Stimulated activated CD8-positive, alpha-beta memory T cell treated with anti-CD3 and anti-CD28 coated beads, Interleukin-7, amount 100 ng/mL, for 24 hours (primary cell): ENCODE results near the gene SLC35F4.

Experiments
- DNase-seq: peaks from one replicate; pipeline ENCODE4 v3.0.0-alpha.2; 2020; ENCODE audit warnings: low read depth

Gene SLC35F4

GRCh38 chr14:57611555-57612075 is 254.3 kb downstream of the SLC35F4 start:
- DNase-seq: no peak

- DNase-seq: no peak
Measured at GRCh38 chr14:57610631-57611030, 255.3 kb downstream of the SLC35F4 start.

GRCh38 chr14:57609192-57610075 is 256.5 kb downstream of the SLC35F4 start:
- no peak for DNase-seq

- DNase-seq: no peak
Measured at GRCh38 chr14:57607086-57607485, 258.8 kb downstream of the SLC35F4 start.

GRCh38 chr14:57583396-57583795 is 282.5 kb downstream of the SLC35F4 start:
- DNase-seq: no peak

GRCh38 chr14:57582746-57583145 is 283.1 kb downstream of the SLC35F4 start:
- no peak for DNase-seq

GRCh38 chr14:57578801-57579200 is 287.1 kb downstream of the SLC35F4 start:
- DNase-seq: no peak

- no peak for DNase-seq
Measured at GRCh38 chr14:57576498-57576897, 289.4 kb downstream of the SLC35F4 start.

- DNase-seq: no peak
Measured at GRCh38 chr14:57575482-57575881, 290.4 kb downstream of the SLC35F4 start.

- DNase-seq: no peak
Measured at GRCh38 chr14:57574617-57575288, 291.1 kb downstream of the SLC35F4 start.

- DNase-seq: no peak
Measured at GRCh38 chr14:57573173-57573572, 292.7 kb downstream of the SLC35F4 start.

GRCh38 chr14:57568554-57568953 is 297.3 kb downstream of the SLC35F4 start:
- no peak for DNase-seq

- DNase-seq: no peak
Measured at GRCh38 chr14:57567220-57567619, 298.7 kb downstream of the SLC35F4 start.

- no peak for DNase-seq
Measured at GRCh38 chr14:57560681-57561080, 305.2 kb downstream of the SLC35F4 start.

GRCh38 chr14:57559576-57559975 is 306.3 kb downstream of the SLC35F4 start:
- DNase-seq: no peak

- DNase-seq: no peak
Measured at GRCh38 chr14:57549765-57550420, 316.0 kb downstream of the SLC35F4 start.

- DNase-seq: no peak
Measured at GRCh38 chr14:57549016-57549564, 316.8 kb downstream of the SLC35F4 start.

- DNase-seq: no peak
Measured at GRCh38 chr14:57547131-57547530, 318.8 kb downstream of the SLC35F4 start.

- DNase-seq: no peak
Measured at GRCh38 chr14:57533214-57533613, 332.7 kb downstream of the SLC35F4 start.

GRCh38 chr14:57530571-57530970 is 335.3 kb downstream of the SLC35F4 start:
- no peak for DNase-seq

GRCh38 chr14:57526942-57527341 is 338.9 kb downstream of the SLC35F4 start:
- DNase-seq: no peak

- no peak for DNase-seq
Measured at GRCh38 chr14:57519043-57519442, 346.8 kb downstream of the SLC35F4 start.
